GM18951 (cell line): Measurements from ENCODE around the gene PLXNA1.

Source experiments
- POLR2A ChIP-seq: IDR thresholded peaks from 4 replicates; pipeline ENCODE4 v1.6.1; 2011; ENCODE audit warnings: mild to moderate bottlenecking; ENCODE audit not compliant: insufficient read length, insufficient read depth; ENCODE audit errors: extremely low read depth
- in situ Hi-C: fragments of 300-500 bp; cut with MboI; formaldehyde crosslinking; loops from one replicate; pipeline ENCODE4 v1.12.0; 2022; ENCODE audit warnings: low sequenced_read_pairs, mixed read lengths, inconsistent platforms; ENCODE audit not compliant: unreplicated experiment

PLXNA1 gene

DNA sequence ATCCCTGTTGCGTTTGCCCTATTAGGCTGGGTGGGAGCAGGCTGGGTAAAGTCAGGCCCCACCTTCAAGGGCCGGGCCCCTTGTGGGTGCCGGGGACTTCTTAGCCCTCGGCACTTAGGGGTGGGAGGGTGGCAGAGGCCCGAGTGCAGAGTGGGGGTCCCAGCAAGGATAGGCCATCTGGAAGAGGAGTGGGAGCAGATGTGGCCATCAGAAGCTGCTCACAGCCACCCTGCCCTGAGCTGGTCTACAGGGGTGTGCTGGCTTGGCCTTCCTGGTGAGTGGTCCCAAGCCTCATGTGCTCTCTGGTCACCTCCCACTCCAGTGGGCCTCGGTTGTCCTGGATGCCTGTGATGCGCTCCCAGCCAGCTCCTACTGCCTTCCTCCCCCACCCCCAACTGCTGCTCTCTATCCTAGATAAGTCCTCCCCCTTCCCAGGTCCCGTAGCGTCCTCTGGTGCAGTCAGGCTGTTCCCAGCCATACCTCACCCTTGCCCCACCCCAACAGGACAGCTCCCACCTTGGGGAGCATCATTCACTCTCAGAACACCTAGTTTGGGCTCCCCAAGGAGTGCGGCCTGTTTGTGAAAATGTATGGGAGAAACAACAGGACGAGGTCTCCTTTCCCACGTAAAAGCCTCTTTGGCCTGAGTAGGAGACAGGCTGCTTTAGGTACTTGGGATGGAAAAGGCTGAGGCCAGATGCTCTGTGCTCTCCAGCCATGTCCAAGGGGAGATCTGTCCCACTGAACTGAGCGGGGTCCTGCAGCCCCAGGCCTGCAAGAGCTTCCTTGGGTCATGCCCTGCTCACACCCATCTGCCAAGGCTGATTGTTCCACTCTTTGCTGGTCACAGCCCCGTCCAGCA lies 24.9 kb upstream of the PLXNA1 start:
- TF ChIP-seq POLR2A = no peak
- in situ Hi-C loops = no loop called here

DNA sequence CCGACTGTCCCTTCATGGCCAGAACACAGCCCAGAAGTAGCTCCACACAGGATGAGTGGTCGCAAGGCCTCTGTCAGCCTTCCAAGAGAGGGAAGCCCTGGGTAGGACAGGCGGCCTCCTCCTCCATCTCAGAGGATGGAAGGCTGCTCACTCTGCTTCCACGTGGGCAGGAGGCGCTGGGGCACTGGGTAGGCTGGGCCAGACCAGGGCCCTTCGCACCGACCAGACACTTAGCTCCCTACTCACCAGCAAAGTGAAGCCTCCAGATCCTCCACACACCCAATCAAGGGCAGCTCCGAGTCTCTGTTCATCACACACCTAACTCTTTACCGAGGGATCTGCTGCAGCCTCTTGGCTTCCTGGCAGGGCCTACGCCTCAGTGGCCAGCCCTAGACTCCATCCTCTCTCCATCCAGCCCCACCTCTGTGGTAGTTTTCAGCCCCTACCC lies 24.3 kb upstream of the PLXNA1 start:
- no peak for TF ChIP-seq POLR2A
- in situ Hi-C loops = no loop called here

- no peak for TF ChIP-seq POLR2A
- in situ Hi-C loops = no loop called here
Measured at GRCh38 chr3:126959136-126959920, 23.6 kb upstream of the PLXNA1 start.

DNA sequence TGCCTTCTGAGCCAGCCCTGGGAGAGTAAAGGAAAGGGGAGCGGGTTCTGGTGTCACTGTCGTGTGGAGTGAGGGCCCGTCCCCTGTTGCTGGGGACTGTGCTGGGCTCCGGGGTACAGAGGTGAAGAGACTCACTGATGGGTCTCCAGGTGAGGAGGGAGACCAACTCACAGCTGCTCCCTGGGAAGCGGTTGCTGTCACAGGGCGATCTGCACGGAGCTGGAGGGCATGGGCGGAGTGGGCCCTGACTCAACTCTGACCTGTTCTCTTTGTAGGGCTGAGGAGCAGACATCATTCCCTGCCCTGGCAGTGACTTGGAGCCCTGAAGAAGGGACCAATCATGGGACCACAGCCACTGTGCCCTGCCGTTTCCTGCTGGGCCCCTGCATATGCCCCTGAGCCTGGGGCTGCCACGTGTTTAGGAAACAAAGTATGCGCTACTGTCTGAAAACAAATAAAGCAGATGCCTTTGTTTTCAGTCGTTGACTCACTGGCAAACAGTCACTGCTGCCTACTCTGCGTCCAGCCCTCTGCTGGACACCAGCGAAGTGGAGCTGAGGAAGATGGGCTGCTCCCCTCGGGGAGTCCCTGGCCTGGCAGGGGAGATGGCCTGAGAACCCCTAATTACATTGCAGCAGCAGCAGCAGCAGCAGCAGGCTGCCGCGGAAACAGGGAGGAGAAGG lies 22.9 kb upstream of the PLXNA1 start:
- in situ Hi-C loops = no loop called here
- no peak for TF ChIP-seq POLR2A

- TF ChIP-seq POLR2A = no peak
- in situ Hi-C loops = no loop called here
Measured at GRCh38 chr3:126960604-126960995, 22.3 kb upstream of the PLXNA1 start.

DNA sequence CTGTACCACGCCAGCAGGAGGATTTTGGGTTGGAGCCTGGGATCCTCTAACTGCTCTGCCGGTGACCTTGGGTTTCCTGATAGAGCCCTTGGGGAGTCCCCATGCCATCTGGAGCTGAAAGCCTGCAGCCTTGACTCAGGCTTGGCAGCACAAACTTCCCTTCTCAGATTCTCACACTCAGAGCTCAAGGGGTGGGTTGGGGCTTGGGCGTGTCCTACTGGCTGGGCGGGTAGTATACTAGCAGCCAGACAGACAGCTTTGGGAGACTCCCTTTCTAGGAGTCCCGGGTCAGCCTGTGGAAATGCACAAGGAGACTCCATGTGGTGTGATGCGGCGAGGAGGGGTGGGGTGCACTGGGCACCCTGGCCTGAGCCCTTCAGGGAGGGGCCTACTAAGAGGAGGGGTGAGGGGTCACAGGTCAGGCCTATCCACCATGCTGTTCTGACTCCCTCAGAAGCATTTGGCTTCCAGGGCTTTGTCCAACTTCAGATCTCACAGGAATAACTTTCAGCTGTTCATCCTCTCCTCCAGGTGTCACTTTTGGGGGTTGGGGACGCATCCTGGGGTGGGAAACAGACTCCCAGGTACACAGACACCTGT lies 21.6 kb upstream of the PLXNA1 start:
- no peak for TF ChIP-seq POLR2A
- in situ Hi-C loops = no loop called here

DNA sequence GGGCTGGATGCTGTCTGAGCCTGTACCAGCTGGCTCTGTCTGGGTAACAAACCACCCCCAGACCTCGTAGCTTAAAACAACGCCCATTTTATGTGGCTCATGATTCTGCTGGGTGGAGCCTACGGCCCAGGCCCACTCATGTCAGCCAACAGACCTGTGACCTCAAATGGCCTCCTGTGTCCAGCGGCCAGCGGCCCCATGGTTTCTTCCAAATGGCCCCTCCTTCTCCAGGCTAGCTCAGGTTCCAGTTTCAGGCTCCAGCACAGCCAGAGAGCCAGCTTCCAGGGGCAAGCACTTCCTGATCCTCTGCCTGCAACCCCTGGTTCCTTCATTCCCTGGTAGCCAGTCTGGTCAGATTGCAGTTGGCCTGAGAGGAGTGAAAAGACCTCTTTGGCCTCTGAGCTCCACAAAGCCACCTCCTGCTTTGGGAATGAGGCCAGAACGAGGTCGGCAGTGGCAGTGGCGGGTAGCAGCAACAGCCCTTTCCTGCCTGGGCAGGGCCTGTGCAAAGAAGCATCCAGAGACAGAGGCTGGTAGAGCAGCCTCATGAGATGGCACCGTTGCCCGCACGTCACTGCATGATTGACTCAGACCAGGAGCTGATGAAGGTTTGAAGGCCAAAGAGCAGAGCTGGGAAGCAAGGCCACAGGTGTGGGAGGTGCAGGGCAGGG lies 21.0 kb upstream of the PLXNA1 start:
- TF ChIP-seq POLR2A = no peak
- in situ Hi-C loops = no loop called here

- no peak for TF ChIP-seq POLR2A
- in situ Hi-C loops = no loop called here
Measured at GRCh38 chr3:126962756-126963155, 20.2 kb upstream of the PLXNA1 start.

DNA sequence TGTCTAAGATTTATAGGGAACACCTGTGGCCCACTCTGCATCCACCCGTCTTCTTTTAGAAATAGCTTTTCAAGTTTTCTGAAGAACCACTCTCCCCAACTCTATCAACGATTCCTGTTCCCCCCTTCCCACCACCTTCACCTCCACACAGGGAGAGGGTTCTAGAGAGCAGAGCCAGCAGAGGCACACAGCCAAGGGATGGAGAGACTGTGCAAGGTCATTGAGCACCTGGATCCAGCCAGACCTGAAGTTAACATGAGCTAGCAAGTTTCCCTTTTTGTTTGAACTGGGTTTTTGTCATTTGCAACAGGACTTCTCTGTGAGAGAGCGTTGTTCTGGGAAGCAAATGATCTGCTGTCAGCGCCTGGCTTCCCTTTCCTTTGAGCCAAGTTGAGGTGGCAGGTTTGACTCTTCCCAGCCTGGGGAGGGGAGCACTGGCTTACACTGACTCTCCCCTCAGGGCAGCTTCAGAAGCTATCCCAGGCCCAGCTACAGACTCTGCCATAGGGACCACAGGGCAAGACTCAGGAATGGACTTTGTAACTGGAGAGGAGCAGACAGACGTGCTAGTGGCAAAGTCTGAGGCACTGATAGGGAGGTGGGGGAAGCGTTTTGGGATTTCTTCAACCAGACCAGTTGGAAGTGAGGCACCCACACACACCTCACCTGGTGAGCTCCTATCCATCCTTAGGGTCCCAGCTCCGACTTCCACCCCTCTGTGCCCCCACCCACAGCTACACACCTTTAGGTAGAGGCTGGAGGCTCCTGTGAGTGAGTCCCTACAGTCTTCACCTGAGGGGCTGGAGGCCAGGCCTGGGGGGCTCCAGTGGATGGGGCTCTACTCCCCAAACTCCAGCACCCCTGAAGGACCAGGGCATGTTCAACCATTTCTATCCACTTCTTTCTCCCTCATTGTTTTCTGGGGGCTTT lies 19.4 kb upstream of the PLXNA1 start:
- TF ChIP-seq POLR2A = no peak
- in situ Hi-C loops = no loop called here

DNA sequence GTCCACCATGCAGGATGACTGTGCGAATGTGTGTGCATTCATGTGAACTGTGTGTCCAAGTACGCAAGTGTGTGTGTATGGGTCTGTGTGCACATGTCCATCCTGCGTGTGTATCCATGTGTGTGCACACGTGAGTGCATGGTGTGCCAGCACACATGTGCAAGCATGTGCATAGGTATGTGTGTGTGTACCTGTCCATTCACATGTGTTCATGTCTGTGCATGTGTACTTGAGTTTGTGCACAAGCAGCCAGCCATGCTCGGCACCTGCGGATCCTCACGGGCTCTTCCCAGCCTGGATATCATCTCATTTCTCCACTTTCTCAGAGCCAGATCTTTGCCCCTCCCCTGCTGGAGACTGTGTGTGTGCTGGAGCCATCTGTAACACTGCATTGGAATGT lies 18.7 kb upstream of the PLXNA1 start:
- TF ChIP-seq POLR2A = no peak
- in situ Hi-C loops = no loop called here

- TF ChIP-seq POLR2A = no peak
- in situ Hi-C loops = no loop called here
Measured at GRCh38 chr3:126964950-126965349, 18.0 kb upstream of the PLXNA1 start.
